ENCODE data around the gene HPSE2.

The HPSE2 gene

DNA sequence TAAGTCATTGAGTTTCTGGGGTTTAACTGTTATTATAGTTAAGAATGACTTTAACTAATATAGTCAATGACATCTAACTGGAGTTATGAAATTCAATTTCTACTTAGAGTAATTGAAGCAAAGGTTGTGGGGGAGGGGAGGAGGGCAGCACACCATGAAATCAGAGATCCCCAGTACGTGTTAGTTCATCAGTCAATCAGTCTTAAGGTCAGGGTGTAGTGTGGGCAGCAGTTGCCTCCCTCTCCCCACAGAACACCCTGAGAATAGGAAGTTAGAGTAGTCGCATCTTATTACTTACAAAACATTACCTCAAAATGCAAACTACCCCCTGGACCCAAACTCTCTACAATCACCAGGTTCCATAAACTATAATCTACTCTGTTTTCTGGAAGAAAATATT is 781.9 kb downstream of the HPSE2 start:
- DNase-seq = no peak

GRCh38 chr10:98450618-98451017 is 785.0 kb downstream of the HPSE2 start:
- no peak for DNase-seq

- DNase-seq = no peak
These were observed 786.4 kb downstream of the HPSE2 start for GRCh38 chr10:98449287-98449686.

- no peak for DNase-seq
These were observed 788.9 kb downstream of the HPSE2 start, which contains the start of gene HPS1 for GRCh38 chr10:98446661-98447221. HPS1 (minus strand) TSS chr10:98446935; CDS start chr10:98443240, 3,695 bp downstream.

DNA sequence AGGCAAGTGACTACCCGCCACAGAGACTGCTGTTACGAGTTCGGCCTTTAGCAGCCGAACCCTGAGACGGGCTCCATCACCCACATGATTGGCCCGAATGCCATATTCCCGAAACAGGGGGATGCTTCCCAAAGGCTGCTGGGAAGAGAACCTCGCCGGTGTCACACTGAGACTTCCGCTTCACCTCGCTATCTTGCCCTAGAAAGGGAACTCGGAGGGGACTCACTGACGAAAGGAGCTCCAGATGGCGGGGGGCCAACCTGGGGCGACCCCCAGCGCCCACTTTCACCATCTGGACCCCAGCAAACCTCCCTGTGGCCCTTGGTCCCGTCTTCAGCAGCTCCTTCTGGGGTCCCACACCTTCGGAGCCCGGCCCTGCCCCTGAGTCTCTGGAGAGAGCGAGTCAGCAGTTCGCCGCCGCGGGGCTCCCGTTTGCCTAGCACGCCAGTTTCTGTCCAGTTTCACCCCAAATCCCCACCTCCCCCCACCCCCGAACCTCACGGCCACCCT is 789.4 kb downstream of the HPSE2 start:
- peak in 1 of 2 experiments; percentile 19 for DNase-seq

DNA sequence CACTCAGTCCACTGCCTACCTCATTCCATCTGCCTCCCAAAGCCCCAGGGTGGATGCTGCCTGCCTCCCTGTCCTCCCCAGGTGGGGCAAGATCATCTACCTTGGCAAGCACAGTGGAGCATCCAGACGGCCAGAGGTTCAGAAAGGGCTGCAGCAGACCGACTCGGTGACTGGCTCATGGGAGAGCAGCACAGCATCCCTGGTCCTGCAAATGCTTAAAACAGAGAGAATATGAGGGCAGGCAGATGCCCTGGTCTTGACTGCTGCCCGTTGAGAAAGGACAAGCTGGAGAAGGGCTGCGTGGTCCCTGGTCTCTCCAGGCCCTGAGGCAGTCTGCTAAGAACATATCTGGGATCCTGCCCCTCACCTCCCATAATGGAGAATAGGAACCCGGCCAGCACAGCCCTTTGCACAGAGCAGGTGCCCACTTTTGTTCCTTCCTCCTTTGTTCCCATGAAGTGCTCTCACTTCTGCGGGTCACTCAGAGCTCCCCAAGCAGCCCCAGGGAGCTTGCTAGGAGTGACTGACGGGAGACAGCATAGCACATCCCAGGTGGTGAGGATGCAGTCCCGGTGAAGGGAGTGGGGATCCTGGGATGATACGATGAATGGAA is 790.3 kb downstream of the HPSE2 start:
- no peak for DNase-seq

GRCh38 chr10:98444314-98445006 is 791.2 kb downstream of the HPSE2 start:
- no peak for DNase-seq

DNA sequence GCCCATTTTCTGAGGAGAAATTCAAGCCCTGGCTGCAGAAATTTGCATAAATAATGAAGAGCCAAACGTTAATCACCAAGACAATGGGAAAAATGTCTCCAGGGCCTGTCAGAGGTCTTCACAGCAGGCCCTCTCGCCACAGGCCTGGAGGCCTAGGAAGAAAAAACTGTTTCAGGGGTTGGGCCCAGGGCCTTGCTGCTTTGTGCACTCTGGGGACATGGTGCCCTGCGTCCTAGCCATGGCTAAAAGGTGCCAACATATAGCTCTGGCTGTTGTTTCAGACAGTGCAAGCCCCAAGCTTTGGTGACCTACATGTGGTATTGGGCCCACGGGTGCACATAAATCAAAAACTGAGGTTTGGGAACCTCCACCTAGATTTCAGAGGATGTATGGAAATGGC is 796.9 kb downstream of the HPSE2 start:
- no peak for DNase-seq

DNA sequence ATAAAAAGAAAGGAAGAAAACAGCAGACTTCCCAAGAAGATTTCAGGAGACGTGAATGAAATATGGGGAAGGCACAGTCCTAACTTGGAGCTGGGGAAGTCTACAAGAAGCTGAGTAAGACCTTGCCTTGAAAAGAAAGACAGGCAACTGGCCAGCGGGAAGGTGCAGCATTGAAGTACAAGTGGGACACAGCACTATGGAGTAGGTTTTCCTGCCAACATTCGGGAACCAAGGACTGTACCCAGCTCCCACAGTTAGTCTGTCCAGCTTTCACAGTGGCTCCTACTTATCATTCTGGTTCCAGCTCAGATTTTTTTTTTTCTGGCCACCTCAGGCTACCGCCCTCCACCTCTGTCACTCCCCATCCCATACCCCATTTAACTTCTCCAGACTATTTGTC is 798.9 kb downstream of the HPSE2 start:
- DNase-seq = no peak

- no peak for DNase-seq
These were observed 800.5 kb downstream of the HPSE2 start for GRCh38 chr10:98435178-98435577.

DNA sequence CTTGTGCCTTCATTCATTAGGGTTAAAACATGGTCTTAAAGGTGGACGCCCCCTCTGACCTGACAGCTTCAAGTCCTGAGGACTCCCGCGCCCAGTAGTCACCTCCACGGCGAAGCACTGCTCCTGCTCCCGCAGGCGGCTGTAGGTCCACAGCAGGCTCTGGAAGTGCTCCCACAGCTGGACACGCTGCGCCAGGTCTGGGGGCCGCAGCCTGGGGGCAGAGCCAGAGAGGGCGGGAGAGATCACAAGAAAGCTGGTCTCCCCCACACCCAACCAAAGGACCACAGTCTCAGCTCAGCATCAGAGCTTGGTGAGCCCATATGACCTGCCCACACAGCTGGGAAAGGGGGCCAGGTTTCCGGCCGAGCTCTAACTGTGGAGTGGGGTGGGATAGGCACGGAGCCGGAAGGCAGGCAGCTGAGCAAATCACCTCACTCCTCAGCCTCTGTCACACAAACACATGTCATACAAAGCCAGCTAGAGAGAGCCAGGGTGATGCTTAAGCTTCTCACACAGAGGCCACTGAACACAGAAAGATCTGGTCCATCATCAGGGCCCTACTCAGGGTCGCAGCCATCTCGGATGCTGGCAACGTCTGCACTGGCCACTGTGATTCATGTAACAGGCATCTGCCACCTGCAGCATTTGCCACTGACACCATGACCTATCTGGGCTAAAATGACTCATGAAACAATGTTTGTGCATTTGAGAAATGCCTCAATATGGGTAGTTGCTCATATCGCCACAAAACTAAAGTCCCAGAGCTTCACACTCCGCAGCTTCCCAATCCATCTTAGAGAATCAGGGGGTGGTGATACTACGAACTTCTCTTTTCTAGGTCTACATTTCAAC is 801.5 kb downstream of the HPSE2 start:
- DNase-seq = no peak

DNA sequence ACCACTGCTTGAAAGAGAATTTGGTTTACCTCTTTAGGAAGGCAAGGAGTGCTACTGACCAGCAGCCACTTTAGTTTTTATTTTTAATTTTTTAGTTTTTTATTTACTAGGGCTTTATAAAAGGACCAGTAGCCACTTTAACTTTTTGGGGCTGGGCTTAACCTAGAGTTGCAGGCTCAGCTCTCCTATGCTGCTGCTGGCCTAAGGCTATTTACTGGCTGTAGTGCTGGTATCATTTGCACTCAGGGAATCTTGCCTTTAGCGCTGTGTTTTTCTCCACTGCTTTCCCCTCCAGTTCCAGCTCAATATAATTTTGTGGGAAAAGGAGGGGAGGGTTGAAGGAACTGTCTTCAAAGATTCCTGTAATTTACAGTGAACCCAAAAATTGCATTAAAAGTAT is 802.3 kb downstream of the HPSE2 start:
- no peak for DNase-seq

DNA sequence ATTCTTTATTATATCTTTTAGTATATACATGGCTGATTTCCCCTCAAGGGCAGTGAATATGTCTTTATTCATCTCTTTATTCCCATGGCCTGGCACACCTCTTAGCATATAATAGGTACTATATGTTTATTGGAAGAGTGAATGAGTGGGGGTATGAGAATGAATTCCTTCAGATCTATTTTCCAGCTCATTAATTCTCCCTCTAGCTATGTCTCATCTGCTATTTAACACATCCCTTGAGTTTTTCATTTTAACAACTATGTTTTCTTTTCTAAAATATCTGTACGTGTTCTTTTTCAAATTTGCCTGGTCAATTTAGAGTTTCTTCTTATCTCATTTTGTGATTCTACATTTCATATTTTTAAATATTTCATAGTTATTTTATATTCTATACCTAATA is 803.3 kb downstream of the HPSE2 start:
- no peak for DNase-seq

DNA sequence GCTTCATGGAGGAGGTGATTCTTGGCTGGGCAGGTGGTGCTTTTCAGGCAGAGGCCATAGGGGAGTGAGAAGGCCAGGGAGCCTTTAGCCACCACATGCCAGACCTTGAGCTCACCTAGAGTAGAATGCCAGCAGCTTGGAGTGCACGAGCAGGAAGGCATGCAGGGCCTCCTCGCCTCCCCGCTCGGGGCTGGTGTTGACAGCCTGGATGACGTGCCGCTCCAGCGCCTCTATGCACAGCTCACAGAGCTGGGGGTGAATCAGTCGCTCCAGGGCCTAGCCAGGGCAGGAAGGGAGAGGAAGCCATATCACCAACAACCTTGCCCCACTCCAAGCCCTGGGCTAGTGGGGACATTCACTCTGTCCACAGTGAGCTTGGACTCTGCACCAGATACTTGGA is 804.6 kb downstream of the HPSE2 start:
- DNase-seq = no peak

DNA sequence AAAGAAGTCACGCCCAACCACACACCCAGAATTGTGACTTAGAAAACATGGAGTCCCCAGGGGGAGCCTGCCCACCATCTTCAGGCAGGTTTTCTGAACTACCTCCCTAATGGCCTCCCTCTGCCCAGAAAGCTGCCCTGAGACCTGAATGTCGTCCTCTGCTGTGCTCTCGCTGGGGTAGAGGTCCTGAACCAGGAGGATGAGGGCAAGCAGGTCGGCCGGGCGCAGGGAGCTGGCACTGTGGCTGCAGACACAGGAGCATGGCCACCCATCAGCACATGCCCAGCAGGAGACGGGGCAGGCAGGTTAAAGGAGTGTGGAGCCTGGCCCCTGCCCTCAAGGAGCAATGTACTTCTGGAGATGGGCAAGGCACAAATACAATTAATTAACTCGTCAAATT is 805.2 kb downstream of the HPSE2 start:
- DNase-seq = no peak

- no peak for DNase-seq
These were observed 806.2 kb downstream of the HPSE2 start for GRCh38 chr10:98429320-98430072.

GRCh38 chr10:98427011-98427515 is 808.6 kb downstream of the HPSE2 start:
- DNase-seq = no peak

DNA sequence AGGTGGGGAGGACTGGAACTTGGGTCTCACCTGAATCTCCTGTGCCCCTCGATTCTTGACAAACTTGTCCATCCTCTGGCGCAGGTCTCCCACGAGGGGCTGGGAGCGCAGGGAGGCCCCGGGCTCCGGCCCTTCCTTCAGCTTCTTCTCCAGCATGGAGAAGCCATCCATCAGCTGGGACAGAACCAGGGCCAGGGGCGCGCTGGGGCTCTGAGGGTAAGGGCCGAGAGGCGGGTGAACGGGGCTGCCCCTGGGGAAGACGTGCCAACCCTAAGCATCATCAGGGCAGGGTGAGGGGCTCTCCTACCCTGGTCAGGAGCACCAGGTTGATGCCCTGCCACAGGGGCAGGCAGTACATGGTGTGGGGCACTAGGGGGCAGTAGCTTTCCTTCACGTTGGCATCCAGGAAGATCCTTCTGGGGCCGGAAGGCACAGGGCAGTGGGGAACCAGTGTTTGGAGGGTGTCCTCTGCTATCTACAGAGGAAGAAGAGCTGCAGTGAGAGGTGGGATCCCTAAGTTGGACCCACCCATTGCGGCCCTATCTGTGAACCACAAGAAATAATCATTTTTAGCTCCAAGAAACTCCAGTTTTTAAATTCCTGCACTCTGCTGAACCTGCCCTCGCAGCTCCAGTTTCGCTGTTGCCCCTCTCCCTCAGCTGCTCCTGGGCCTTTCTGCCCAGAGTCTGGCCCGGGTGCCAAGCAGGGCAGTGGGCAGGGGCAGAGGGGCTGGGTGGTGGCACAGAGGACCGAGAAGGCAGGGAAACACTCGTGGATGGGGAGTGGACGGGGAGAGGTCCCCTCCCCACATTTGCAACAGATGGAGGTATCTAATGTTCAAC is 809.9 kb downstream of the HPSE2 start:
- DNase-seq = no peak

DNA sequence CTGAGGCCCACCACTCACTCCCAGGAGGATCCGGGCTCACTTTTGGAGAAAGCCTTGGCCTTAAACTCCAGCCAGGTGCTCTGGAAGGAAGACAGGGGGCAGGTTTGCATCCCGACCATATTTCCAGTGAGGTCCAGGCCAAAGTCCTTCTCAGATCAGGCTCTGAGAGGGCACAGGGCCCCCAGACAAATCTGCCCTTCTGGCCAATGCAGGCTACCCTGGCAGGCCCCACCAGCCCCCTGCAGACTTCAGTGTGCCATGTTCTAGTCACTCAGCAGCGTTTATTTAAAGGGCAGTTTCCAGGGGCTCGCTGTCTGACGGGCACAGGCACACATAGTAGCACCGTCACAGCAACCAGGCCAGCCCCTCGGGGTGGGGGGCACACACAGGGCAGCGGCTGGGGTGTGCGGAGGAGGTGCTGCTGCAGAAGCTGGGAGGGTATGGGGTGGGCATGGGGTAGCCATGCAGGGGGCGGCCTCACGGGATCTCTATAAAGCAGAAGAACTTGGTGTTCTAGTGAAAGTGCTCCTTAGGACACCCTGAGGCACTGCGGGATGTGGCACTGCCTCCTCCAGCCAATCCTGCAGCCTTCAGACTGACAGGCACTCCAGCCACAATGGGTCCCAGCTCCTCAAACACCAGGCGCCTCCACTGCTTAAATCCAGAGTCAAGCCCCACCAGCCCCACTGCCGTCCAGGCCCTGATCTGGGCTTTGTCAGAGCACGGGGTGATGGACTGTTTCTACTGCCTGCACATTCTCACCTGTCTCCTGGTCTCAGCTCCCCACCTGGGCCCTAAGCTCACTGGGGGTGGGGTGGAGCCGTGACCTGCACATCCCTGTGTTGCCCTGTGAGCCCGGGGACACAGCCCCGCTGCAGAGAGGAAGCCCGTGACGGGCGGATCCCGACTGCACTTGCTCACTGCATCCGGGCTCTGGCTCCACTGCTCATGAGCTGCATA is 811.1 kb downstream of the HPSE2 start:
- DNase-seq = no peak

GRCh38 chr10:98423691-98424120 is 811.9 kb downstream of the HPSE2 start:
- no peak for DNase-seq

Measured in cerebellar nuclear complex (tissue), 1 donor.